ENCODE results near the gene CDH12.
"Not testable (repeated sequence)": the region's sequence is repeated elsewhere in the genome, so short reads cannot be mapped to it uniquely, and the experiment has no call there.

CDH12 gene

GRCh38 chr5:22053195-22053594, 799.9 kb downstream of the CDH12 start:
- H3K4me3 ChIP-seq (ENCODE audit: low read depth, low read length), result no peak overlapping the region

DNA sequence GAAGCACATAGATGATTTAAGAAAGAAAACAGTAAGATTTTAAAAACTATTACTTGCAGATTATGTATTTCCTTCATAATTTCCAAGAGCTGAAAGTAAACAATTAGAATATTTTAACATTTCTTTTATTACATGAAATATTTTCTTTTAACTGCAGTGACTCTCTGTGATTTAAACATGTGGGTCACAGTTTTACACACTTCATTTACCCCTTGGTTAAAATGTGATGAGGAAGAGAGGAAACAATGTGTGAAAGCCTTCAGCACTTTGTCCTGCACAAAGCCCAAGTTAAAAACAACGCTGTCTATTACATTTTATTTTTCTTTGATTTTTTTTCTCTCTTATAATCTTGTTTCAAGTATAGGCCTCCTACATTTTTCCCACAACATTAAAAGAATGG, 801.3 kb downstream of the CDH12 start:
- H3K4me3 ChIP-seq (ENCODE audit: low read depth, low read length), result no peak overlapping the region

DNA sequence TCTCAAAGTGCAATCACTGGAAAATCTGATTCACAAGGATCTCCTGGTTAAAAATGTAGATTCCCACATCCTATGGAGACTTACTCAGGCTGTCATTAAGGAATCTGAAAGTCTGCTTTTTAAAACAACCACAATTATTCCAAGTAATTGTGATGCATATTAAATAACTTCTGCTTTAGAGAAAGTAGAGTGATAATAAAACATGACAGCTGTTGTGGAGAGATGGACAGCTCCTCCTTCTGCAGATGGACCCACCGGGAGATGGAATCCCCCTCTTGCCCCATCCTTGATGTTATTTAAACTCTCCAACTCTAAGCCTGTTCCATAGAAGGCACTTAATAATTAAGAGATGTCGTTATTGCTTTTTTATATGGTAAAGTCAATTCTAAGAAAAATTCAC, 802.2 kb downstream of the CDH12 start:
- no peak overlapping the region for H3K4me3 ChIP-seq (ENCODE audit: low read depth, low read length)

- H3K4me3 ChIP-seq (ENCODE audit: low read depth, low read length), result no peak overlapping the region
Measured at GRCh38 chr5:22044229-22044628, 808.9 kb downstream of the CDH12 start.

DNA sequence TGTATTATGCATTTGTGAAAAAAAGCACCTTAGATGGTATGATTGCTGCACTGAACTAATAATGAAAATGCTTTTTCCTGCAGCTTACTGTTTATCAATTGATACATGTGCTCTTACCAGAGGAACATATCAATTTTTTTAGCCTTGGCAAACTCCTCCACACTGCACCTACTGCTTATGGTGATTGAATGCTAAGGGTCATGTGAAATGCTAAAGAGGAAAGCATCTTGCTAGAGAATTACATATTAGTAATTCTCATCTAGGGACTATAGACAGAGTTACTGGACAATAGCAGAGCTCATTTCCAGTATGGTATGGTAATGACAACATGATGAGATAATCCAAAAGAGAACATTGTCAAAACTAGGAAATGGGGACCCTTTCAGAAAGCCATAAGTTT, 817.1 kb downstream of the CDH12 start:
- H3K4me3 ChIP-seq (ENCODE audit: low read depth, low read length), result no peak overlapping the region

- no peak overlapping the region for H3K4me3 ChIP-seq (ENCODE audit: low read depth, low read length)
Measured at GRCh38 chr5:22033066-22033465, 820.1 kb downstream of the CDH12 start.

- no peak overlapping the region for H3K4me3 ChIP-seq (ENCODE audit: low read depth, low read length)
Measured at GRCh38 chr5:22023784-22024183, 829.4 kb downstream of the CDH12 start.

DNA sequence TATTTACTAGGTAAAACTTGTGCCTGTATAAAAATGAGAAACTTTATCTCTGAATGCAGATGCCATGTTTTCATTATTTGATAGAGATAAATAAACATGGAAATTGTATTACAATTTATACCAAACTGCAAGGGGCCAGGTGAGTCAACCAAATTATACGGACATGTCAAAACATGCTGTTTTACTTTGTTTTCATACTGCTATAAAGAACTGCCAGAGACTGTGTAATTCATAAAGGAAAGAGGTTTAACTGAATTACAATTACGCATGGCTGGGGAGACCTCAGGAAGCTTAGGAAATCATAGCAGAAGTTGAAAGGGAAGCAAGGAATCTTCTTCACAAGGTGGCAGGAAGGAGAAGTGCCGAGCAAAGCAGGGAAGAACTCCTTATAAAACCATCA, 840.3 kb downstream of the CDH12 start:
- H3K4me3 ChIP-seq (ENCODE audit: low read depth, low read length), result not testable (repeated sequence)

DNA sequence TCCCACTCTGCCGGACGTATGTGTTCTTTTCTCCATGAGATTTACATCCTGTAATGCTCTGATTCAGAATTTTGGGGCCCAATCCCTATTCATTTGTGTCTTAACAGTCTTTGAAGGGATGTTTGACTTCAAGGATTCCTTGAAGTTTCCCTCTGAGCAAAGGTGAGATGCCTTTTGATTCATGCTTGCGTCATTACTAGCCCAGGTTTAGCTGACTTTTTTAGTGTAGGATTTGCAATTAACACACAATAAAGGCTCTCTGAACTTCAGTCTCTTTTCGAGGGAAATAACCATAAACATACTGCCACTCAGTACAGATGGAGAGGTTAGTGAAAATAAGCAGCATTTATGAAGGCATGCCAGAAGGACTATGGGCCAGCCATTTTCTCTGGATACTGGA, 842.3 kb downstream of the CDH12 start:
- not testable (repeated sequence) for H3K4me3 ChIP-seq (ENCODE audit: low read depth, low read length)

DNA sequence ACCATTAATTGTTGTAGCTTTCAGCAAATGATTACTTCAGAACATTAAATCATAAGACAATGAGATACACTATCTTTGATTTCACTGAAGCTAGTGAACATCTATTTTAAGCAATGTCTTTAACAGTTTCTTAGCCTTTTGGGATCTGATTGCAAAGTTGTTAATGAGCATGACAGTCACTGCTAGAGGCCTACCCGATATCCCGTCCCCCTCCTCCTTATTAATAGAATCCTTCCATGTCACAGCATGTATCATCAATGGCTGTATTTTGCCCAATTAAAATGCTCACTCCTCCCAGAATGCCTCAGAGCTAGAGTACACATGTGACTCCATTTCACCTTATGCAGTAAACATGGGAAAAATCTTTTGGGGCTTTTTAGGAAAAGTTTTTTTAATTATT, 852.0 kb downstream of the CDH12 start:
- H3K4me3 ChIP-seq (ENCODE audit: low read depth, low read length), result not testable (repeated sequence)

DNA sequence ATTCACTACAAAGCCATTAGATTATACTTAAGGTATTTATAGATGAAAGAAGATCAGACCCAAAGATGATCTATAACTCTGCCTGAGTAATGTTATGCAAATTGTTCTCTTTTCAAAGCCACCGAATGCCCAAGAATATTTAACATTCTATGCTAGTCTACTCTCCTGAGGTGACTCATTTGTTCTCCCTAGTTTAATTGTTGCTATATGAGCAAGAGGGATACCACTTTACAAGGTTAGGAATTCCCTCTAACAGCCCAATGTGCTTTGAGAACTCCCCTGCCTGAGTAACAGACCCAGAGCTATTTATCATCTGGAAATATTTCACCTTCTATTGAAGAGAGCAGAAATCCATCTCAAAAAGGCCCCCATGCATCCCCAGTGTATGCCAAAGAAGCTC, 867.3 kb downstream of the CDH12 start:
- not testable (repeated sequence) for H3K4me3 ChIP-seq (ENCODE audit: low read depth, low read length)

DNA sequence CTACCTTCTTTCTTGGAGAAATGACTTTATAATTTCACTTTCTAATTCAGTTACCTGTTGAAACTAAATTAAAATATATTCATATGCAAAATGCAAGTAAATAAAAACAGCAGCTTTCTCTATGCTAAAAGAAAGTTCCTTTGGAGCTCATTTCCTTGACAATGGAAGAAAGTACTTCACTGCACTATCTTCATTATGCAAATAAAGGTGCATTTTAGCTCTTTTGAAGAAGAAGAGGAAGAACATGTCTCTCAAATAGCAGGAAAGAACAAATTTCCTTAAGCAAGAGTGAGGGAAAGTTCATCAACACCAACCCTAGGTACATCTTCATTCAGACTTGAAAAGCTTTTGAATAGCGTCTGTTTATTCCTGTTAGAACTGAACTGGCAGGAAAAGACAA, 901.6 kb downstream of the CDH12 start:
- H3K4me3 ChIP-seq (ENCODE audit: low read depth, low read length), result not testable (repeated sequence)

DNA sequence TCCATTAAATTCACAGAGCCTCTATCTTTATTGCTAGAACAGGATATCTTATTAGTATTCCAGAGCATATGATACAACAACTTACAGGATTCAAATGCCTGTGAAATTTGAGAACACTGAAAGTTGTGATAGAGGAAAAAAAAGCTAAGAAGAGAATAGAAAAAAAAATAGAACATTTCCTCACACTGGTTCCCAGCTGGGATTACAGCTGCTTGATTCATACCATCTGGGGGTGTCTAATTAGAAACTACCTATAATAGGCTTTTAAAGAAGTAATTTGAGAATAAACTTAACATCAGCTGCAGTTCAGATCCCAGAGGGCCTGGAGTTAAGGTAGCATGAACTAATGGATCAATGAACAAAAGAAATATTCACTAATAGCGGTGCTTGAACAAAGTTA, 922.0 kb downstream of the CDH12 start:
- no peak overlapping the region for H3K4me3 ChIP-seq (ENCODE audit: low read depth, low read length)

GRCh38 chr5:21919414-21920022, 933.6 kb downstream of the CDH12 start:
- H3K4me3 ChIP-seq (ENCODE audit: low read depth, low read length), result no peak overlapping the region

GRCh38 chr5:21918451-21918850, 934.7 kb downstream of the CDH12 start:
- no peak overlapping the region for H3K4me3 ChIP-seq (ENCODE audit: low read depth, low read length)

GRCh38 chr5:21910731-21911130, 942.4 kb downstream of the CDH12 start:
- no peak overlapping the region for H3K4me3 ChIP-seq (ENCODE audit: low read depth, low read length)

GRCh38 chr5:21895766-21896350, 957.3 kb downstream of the CDH12 start:
- no peak overlapping the region for H3K4me3 ChIP-seq (ENCODE audit: low read depth, low read length)

- H3K4me3 ChIP-seq (ENCODE audit: low read depth, low read length), result no peak overlapping the region
Measured at GRCh38 chr5:21893161-21893560, 960.0 kb downstream of the CDH12 start.

- H3K4me3 ChIP-seq (ENCODE audit: low read depth, low read length), result no peak overlapping the region
Measured at GRCh38 chr5:21889581-21889980, 963.6 kb downstream of the CDH12 start.

DNA sequence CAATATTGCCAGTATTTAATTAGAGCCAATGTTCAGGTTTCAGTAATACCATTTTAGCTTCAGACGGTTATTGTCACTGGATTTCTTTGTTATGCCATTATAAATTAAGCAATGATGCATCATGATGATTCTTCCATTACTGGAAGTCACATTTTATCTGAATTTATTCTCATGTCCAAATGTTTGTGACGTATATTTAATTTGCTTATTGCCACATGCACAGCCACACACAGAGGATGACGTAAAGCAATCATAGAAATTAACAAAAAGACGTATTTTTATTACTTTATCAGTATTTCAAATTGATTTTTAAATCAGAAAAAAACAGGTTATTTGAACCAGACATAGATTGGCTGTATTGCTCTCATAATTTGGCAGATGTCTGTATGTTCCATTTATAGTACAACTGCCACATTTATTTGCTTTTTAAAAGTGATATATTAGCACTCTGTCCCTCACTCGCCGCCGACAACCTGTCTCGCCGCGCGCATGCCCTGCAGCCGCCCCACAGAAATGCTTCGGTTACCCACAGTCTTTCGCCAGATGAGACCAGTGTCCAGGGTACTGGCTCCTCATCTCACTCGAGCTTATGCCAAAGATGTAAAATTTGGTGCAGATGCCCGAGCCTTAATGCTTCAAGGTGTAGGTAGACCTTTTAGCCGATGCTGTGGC, 970.9 kb downstream of the CDH12 start:
- H3K4me3 ChIP-seq (ENCODE audit: low read depth, low read length), result no peak overlapping the region

- H3K4me3 ChIP-seq (ENCODE audit: low read depth, low read length), result no peak overlapping the region
Measured at GRCh38 chr5:21880164-21880563, 973.0 kb downstream of the CDH12 start.

GRCh38 chr5:21862986-21863385, 990.2 kb downstream of the CDH12 start:
- no peak overlapping the region for H3K4me3 ChIP-seq (ENCODE audit: low read depth, low read length)

GRCh38 chr5:21858441-21858840, 994.7 kb downstream of the CDH12 start:
- H3K4me3 ChIP-seq (ENCODE audit: low read depth, low read length), result no peak overlapping the region

Measured in iPS-11a (cell line).